Measurements from ENCODE around the gene PCBP4.

The PCBP4 gene

DNA sequence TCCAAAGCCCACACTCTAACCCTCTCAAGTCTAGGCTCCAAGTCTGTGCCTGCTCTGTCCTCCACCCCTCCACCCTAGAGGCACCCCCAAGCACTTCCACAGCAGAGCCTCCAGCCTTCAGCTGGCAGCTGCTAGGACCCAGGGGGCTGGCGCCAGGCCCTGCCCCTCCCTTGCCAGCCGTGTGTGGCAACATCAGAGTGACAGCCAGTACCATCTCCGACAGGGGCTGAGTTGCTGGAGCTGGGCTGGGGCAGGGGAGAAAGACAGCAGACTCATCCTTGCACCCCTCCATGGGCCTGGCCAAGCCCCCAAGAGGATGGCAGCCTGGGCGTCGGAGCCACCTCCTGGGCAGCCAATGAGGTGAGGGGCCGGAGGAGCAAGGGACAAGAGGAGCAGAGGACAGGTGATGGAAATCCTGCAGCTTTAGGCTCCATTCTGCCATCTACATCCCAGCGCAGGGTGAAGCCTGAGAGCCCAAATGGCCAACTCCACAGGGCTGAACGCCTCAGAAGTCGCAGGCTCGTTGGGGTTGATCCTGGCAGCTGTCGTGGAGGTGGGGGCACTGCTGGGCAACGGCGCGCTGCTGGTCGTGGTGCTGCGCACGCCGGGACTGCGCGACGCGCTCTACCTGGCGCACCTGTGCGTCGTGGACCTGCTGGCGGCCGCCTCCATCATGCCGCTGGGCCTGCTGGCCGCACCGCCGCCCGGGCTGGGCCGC, 11.9 kb downstream of the PCBP4 start, which contains the start of gene GPR62:
Gene GPR62, plus strand, starts transcription at position 207 of the 718 bp plus-strand sequence. Its CDS starts 272 bp downstream, at position 479.
- DNase-seq (ENCODE audit: low read depth) = no peak
- H3K4me3 ChIP-seq (ENCODE audit: low read length) = no peak within 1 kb of the TSS
- TF ChIP-seq, protein P1, sequence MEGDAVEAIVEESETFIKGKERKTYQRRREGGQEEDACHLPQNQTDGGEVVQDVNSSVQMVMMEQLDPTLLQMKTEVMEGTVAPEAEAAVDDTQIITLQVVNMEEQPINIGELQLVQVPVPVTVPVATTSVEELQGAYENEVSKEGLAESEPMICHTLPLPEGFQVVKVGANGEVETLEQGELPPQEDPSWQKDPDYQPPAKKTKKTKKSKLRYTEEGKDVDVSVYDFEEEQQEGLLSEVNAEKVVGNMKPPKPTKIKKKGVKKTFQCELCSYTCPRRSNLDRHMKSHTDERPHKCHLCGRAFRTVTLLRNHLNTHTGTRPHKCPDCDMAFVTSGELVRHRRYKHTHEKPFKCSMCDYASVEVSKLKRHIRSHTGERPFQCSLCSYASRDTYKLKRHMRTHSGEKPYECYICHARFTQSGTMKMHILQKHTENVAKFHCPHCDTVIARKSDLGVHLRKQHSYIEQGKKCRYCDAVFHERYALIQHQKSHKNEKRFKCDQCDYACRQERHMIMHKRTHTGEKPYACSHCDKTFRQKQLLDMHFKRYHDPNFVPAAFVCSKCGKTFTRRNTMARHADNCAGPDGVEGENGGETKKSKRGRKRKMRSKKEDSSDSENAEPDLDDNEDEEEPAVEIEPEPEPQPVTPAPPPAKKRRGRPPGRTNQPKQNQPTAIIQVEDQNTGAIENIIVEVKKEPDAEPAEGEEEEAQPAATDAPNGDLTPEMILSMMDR (conservative IDR thresholded peaks at IDR 0.05; ENCODE audit: low read length) = no peak

DNA sequence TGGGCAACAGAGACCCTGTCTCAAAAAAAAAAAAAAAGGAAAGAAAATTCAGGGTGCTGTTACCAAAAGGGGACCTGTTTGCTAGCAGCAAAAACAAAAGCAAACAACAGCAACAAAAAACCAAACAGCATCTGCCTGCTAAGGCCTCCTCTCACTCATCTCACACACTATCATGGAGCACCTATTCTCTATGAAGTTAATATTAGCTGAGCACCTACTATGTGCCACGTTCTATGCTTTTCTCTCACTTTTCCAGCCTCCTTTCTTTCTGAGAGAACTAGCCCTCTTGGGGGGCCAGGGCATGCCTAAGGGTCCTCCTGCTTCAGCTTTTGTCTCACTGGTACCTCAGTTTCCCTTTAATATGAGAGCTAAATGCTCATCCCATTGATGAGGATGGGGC, 12.5 kb downstream of the PCBP4 start:
- TF ChIP-seq, protein P1 (conservative IDR thresholded peaks at IDR 0.05; ENCODE audit: low read length) = no peak
- no peak overlapping the region for H3K4me3 ChIP-seq (ENCODE audit: low read length)
- DNase-seq (ENCODE audit: low read depth) = no peak

DNA sequence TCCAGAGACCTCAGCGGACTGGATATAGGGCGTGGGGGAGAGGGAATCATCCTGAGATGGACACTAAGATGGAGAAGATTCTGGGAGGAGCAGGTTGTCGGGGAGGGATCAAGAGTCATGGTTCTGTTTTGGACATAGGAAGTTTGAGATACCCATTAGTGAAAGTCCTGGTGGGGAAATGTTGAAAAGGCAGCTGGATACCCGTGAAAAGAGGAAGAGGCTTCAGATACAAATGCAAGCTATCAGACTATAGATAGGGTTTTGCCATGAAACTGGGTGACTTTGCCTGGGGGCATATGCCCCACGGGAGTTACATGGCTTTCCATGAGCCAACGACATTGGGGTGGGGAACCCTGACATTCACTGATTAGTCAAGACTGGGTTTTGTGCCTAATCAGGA, 13.1 kb downstream of the PCBP4 start:
- TF ChIP-seq, protein P1 (conservative IDR thresholded peaks at IDR 0.05; ENCODE audit: low read length) = no peak
- no peak for DNase-seq (ENCODE audit: low read depth)
- H3K4me3 ChIP-seq (ENCODE audit: low read length) = no peak overlapping the region

DNA sequence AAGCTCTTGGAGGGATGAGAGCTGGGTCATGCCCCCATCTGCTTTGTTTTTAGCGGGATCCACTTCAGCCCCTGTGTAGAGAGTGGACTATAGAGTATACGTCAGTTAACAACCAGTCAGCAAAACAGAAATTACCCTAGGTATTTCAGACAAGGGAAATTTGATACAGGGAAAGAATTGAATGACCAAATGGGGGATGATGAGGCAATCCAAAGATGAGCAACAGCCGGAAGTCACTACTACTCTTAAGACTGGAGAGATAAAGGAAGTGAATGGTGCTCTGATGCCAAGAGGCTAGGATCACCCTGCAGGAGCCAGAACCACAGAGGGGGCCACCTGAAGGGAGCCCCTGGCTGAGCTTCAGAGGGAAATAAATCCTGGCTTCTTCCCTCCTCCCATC, 13.8 kb downstream of the PCBP4 start:
- peak; percentile 53 for DNase-seq (ENCODE audit: low read depth)
- TF ChIP-seq, protein P1 (conservative IDR thresholded peaks at IDR 0.05; ENCODE audit: low read length) = no peak
- no peak overlapping the region for H3K4me3 ChIP-seq (ENCODE audit: low read length)

DNA sequence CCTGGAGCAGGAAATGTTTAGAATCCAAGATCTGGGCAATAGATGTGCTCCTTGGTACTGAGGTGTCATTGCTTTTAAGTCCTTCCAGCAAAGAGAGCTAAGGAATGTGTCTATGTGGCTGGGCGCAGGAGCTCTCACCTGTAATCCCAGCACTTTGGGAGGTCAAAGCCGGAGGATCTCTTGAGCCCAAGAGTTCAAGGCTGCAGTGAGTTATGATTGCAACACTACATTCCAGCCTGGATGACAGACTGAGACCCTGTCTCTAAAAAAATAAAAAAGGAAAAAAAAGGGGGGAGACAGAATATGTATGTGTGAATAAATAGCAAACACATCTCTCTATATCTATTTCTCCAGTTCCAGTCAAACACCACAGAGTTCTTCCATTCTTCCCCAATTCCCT, 16.4 kb downstream of the PCBP4 start:
- DNase-seq (ENCODE audit: low read depth) = no peak
- TF ChIP-seq, protein P1 (conservative IDR thresholded peaks at IDR 0.05; ENCODE audit: low read length) = no peak

DNA sequence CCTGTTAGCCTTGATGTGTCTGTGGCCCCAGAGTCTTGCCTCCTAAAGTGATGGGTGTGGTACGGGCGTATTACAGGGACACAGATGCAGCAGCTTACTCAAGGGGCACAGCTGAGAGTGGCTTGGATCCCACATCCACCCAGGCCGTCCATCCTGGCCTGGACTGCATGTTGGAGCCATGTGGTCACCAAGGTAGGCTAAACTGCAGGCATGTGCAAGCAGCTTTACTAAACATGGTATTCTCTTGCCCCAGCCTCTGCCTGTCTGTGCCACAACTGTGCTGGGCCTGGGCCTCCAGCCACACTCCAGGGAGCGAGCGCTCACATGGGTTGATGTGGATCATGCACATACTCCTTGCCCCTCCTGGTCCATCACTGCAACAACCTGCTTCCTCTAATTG, 18.1 kb downstream of the PCBP4 start:
- TF ChIP-seq, protein P1 (conservative IDR thresholded peaks at IDR 0.05; ENCODE audit: low read length) = no peak
- no peak overlapping the region for H3K4me3 ChIP-seq (ENCODE audit: low read length)
- DNase-seq (ENCODE audit: low read depth) = no peak

More for the DNA sequence above, 16.4 kb downstream of the PCBP4 start:
- no peak overlapping the region for H3K4me3 ChIP-seq (ENCODE audit: low read length)

DNA sequence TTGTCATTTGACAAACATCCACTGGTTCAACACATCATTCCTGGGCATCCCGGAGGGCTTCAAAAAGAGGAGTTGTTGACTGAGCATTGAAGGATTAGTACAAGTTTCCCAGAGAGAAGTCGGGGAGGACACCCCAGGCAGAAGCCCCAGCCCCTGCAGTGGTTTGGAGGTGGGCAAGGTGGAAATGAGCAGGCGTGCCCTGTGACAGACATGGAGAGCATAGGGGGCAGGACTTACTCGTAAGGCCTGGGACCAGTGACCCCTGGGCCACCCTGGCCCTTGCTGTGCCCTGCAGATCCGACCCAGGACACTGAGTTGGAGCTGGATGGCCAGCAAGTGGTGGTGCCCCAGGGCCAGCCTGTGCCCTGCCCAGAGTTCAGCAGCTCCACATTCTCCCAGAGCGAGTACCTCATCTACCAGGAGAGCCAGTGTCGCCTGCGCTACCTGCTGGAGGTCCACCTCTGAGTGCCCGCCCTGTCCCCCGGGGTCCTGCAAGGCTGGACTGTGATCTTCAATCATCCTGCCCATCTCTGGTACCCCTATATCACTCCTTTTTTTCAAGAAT, 19.2 kb downstream of the PCBP4 start:
- no peak for DNase-seq (ENCODE audit: low read depth)
- TF ChIP-seq, protein P1 (conservative IDR thresholded peaks at IDR 0.05; ENCODE audit: low read length) = no peak
- no peak overlapping the region for H3K4me3 ChIP-seq (ENCODE audit: low read length)

Data from AG10803 (cell line).